HG03457 (cell line): ENCODE results near the gene SLC2A8.

ENCODE experiments used
- ATAC-seq: cut with Tn5 transposase; IDR thresholded peaks from one replicate; pipeline ENCODE4 v1.9.1; 2021; ENCODE audit warnings: moderate number of reproducible peaks; ENCODE audit not compliant: unreplicated experiment

SLC2A8 gene

DNA sequence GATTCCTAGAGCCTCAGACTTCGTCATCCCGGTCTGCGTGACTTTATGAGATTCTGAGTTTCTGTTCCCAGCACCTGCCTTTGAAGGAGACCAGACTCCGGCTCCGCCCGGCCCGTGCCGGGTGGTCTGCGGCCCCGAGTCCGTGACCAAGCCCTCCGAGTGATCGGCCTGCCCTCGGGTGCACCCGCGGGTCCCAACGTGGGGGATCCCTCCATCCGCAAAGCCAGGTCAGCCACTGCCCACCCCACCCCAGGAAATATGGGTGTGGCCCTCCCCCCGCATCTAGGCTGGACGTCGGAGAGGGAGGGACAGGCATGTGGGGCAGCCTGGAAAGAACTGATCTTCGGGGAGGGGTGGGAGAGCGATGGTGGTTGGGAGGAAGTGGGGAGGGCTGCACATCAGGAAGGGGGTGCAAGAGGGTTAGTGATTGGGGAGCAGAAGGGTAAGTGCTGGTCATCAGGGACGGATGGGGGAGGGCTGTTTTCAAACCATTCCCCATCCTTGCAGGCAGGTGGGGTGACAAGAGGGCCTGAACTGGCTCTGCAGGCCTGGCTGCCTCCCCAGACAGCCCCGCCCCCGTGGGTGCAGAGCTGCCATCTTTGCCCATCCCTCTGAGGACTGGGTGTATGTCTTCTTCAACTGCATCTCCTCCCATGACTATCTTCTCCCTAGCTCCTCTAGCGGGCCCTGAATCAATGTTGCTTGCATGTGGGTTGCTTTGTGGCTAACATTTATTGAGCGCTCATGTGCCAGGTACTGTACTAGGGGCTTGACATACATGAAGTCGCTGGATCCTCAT is 55.1 kb downstream of the SLC2A8 start:
- ATAC-seq, result no peak

DNA sequence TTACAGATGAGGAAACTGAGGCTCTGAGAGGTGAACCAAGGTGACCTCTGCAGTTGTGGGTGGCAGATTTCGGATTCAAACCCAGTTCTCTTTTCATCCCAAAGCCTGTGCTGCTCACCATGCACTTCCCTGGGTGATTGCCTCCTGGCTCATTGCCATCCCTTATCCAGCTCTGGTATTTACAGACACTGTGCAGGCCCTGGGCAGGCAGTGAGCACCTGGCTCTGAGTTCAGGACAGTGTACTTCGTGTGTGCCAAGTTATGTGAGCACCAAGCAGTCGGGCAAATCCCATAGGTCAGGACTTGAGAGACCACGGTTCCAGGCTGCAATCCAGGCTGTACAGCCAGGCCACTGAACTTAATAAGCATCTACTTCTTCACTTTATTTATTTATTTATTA is 55.7 kb downstream of the SLC2A8 start:
- ATAC-seq, result no peak

DNA sequence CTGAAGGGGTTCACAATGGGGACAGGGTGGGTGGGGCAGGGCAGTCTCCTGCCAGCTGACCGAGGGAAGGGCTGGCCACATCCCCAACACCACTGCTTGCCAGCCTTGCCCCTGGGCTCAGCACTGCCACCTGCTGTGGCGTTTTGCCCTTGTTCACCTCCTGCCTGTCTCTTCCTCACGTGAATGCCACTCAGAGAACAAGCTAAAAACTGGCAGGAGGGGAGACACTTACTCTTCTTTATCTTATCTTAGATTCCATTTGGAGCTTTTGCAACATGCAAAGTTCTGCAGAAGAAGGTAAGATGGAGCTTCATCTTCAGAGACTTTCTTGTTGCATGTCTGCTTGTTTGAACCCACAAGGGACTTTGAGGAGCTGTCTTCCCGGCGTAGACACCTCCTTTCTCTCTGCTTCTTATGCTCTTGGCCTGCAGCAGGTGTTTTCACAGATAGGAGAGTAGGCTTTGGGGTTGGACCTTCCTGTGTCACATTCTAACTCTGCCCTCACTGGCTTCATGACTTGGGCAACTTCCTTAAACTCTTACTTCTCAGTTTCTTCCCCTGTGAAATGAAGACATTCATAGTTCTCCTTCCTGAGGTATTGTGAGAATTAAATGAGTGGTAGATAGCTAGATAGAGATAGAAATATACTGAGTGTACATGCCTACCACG is 58.5 kb downstream of the SLC2A8 start:
- ATAC-seq, result no peak

DNA sequence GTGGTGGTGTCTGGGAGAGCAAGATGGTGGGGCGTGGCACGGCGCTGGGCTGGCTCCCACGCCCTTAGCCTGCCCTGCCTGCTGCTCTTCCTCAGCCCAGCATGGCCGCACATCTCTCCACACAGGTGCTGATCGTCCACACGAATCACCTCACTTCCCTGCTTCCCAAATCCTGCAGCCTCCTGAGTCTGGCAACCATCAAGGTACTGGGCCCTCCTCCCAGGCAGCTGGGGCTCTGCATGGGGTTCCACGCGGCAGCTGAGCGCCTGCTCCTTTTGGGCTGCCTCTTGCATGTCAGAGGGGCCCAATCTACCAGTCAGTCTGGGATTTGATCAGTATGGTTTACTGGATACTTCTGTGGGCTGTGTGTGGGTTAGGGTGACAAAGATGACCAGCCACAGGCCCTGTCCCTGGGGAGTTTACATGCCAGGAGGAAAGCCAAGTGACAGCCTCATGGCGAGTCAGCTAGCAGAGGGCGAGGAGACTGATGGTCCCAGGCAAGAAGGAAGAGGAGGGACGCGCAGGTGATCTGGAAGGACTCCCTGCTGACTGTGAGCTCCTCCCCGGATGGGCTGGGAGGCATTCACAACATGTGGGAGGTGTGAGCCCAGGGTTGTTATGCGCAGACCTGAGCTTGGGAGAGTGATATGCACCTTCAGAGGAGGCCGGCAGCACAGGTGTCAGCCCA is 60.4 kb downstream of the SLC2A8 start:
- no peak for ATAC-seq
